SH-SY5Y (cell line): ENCODE measurements around the gene HAPSTR1.

Source experiments
- GATA2 ChIP-seq: IDR thresholded peaks from 2 replicates; pipeline ENCODE4 v1.6.1; 2011; ENCODE audit warnings: mild to moderate bottlenecking, low read depth, low read length
- GATA3 ChIP-seq: IDR thresholded peaks from 2 replicates; pipeline ENCODE4 v1.6.1; 2011; ENCODE audit warnings: low read depth, mild to moderate bottlenecking, low read length, moderate library complexity

Gene HAPSTR1

GRCh38 chr16:9122342-9122741 lies 30.9 kb downstream of the HAPSTR1 start:
- no peak for TF ChIP-seq GATA3
- no peak for TF ChIP-seq GATA2

- no peak for TF ChIP-seq GATA3
- no peak for TF ChIP-seq GATA2
Measured at GRCh38 chr16:9122969-9123368, 31.5 kb downstream of the HAPSTR1 start.

DNA sequence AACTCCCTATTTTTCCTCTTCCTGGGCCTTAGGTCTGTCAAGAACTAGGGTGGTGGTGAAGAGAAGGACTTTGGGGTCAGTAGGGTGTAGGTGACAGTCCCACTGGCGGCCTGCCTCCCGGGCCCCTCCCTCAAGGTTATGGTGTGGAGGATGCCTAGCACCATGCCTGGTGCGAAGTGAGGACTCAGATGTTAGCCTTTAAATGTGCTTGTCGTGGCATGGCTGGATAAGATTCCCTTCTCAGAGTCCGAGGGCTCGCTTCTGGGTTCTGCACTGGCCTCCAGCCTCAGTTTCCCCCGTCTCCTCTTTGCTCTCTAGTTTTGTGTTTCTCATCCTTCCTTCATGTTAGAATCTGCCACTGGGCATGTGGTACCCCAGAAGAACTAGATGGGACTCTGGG lies 32.0 kb downstream of the HAPSTR1 start:
- TF ChIP-seq GATA3, result no peak
- no peak for TF ChIP-seq GATA2

DNA sequence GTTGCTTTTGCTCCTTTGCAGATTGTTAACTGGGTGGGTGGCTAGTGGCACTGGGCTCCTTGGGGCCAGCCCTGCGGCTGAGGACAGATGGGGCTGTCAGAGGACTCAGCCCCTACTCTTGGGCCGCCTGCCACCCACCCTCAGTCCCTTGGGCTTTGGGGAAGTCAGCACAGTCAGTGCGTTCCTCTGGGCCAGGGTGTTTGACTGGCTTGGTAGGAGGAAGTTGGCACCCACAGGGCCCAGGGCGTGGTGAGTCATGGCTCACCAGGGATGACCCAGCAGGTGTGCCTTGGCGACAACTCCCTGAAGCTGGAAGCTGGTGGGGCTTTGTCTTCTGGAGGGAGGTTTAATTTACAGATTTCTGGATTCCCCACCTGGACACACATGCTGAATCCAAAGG lies 32.4 kb downstream of the HAPSTR1 start:
- TF ChIP-seq GATA2 (no peak), GATA3 (no peak)

DNA sequence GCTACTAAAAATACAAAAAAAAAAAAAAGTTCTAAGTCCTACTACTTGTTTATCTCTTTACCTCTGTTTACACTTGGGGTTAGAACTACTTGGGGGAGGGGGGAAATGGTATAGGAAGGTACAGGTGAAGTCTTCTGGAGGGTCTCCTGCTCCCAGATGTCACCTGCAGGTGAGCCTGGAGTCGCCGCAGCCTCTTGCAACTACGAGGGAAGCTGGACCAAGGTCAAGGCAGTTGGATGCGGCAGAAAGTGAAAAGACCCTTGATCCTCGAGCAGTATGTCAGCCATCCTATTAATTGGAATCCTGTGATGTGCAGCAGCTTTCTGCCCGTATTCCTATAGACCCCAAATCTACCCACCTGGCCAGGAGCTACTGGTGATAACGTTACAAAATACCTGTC lies 33.0 kb downstream of the HAPSTR1 start:
- TF ChIP-seq GATA3 (no peak), GATA2 (no peak)

- TF ChIP-seq GATA2, result no peak
- TF ChIP-seq GATA3, result no peak
Measured at GRCh38 chr16:9124908-9125584, 33.6 kb downstream of the HAPSTR1 start.

- TF ChIP-seq GATA3, result no peak
- TF ChIP-seq GATA2, result no peak
Measured at GRCh38 chr16:9125658-9126505, 34.4 kb downstream of the HAPSTR1 start.

DNA sequence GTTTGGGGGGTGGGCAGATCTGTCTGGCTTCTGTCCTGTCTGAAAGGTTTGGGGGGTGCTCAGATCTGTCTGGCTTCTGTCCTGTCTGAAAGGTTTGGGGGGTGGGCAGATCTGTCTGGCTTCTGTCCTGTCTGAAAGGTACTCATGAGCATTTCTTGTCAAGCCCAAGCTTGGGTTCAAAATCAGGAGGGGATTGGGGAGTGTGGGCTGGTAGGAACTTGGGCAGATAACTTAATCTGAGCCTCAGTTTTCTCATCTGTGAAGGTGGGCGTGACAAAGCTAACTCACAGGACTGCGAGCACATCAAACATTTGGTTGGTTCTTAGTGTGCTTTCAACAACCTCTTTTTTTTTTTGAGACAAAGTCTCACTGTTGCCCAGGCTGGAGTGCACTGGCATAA lies 35.2 kb downstream of the HAPSTR1 start:
- TF ChIP-seq GATA3 (no peak), GATA2 (no peak)

DNA sequence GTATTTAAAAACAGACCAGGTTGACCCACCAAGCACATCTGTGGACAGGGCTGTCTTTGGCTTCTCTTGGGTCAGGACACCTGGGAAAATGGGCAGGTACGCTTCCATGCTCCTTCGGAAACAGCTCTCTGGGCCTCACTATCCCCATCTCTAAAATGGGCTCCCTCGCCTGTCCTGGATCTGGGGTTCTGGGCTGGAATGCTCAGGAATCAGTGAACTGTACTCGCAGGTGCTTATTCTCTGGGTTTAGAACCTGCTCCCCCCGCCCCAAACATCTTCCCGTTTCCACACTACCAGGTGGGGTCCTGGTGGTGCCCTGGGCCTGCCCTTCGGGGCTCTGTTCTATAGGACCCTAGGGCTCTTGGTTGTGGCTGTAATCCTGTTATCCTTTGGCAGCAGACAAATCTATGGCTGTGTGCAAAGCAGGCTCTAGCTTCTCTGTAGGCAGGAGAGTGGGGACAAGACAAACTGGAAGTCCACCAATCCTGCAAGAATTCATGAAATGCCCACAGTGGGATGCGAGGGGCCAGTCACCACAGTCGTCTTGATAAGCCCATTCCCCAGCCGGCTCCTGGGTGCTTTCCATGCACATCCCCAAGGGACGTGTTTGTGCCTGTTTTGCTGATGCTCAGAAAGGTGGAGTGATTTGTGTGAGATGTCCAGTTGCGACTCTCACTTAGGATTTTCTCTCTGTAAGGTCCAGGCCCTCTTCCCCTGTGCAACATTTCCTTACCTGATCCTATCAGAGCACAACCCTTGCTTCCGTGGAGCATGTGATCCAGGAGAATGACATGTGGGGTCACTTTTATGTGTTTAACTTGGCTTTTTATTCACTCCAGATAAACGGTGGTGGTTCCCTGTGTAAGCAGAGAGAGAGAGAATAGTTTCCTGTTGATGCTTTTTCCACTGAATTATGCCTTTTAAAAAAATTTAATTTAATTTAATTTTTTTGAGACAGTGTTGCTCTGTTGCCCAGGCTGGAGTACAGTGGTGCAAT lies 37.2 kb downstream of the HAPSTR1 start:
- TF ChIP-seq GATA3 (no peak), GATA2 (no peak)

DNA sequence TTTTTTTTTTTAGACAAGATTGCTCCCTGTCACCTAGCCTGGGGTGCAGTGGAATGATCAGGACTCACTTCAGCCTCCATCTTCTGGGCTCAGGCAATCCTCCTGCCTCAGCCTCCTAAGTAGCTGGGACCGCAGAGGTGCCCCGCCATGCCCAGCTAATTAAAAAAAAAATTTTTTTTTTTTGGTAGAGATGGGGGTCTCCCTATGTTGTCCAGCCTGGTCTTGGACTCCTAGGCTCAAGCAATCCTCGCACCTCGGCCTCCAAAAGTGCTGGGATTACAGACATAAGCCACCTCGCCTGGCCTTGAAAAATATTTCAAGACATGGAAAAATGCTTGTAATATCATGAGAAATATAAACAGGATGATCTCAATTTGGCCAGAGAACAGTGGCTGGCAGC lies 42.9 kb downstream of the HAPSTR1 start:
- TF ChIP-seq GATA3, result no peak
- TF ChIP-seq GATA2, result no peak

DNA sequence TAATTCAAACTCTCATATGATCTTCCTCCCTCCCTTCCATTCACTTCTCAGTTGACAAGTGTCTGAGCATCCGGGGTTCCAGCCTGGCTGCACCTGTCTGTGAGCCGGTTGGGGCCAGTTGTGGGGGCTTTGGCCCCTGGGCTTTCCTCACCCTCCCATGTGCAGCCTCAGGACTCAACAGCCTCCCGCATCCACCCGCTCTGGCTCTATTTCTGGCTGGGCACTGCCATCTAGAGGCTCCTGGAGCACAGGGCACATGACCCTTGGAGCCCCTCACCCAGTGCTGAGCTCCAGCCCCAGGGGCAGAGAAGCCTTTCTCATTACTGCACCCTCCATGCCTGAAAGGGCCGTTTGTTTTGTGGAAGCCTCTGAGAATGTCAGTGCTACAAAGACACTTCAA lies 43.3 kb downstream of the HAPSTR1 start:
- no peak for TF ChIP-seq GATA2
- no peak for TF ChIP-seq GATA3

DNA sequence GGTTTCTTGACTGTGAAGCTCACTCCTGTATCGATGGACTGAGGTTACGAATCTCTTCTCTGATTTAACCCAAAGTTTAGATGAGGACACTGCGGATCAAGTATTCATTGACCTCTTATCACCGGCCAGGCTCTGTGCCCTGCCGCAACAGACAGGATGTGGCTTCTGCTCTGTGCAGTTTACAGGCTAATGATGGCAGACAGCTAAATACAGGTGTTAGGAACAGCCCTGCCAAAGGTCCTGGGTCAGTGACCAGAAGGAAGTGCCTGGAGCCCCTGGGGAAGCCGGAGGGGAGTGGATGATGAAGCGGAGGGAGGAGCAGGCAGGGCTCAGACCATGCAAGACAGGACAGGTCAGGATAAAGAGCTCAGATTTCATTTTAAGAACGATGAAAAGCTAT lies 44.4 kb downstream of the HAPSTR1 start:
- TF ChIP-seq GATA3 (no peak), GATA2 (no peak)

GRCh38 chr16:9136596-9136995 lies 45.2 kb downstream of the HAPSTR1 start:
- no peak for TF ChIP-seq GATA2
- no peak for TF ChIP-seq GATA3

DNA sequence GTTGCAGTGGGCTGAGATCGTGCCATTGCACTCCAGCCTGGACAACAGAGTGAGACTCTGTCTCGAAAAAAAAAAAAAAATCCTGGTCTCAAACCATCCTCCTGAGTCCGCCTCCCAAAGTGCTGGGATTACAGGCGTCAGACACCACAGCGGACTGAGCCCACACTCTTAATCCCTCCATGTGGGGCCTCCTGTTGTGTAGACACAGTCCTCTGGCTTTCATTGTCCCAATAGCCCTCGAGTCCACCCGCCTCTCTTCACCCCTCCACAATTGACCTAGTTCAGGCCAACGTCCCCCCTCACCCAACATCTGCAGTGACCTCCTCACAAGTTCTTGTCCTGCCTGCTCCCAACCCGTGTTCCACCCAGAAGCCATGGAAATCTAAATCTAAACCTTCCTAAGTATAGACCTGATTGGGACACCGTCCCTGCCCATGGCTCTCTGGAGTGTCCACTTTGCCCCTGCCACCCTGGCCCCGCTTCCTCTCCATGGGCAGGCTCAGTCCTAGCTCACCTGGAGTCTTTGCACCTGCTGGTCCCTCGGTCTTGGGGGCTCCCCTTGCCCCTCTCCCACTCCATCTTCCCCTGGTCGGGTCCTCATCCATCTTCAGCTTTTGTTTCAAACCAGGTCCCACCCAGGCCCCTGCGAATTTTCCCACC lies 46.7 kb downstream of the HAPSTR1 start:
- no peak for TF ChIP-seq GATA2
- no peak for TF ChIP-seq GATA3
